ENCODE data around the gene HNRNPUL2. TPM values are rescaled to one million over a fixed set of nuclear protein-coding genes. Genes with fewer than 3 reads are reported as not detected.

The HNRNPUL2 gene
- total RNA-seq, 6 donors from 2014 or later = 23.9 to 76.5 (median 46.3) TPM

- TF ChIP-seq CTCF (IDR thresholded peaks at IDR 0.05) (peak in 2 of 6 experiments; percentile 15 to 31), POLR2AphosphoS5 (IDR thresholded peaks at IDR 0.05) (peak; percentile 73 to 87), POLR2A (IDR thresholded peaks at IDR 0.05) (peak in 3 of 4 donors; percentile 51 to 84 (median 77)), EP300 (IDR thresholded peaks at IDR 0.05) (peak in 1 of 4 donors; percentile 29)
- Histone ChIP-seq H3K36me3 (peaks cover 5 to 39% (median 32%) of the 10 kb centered on the region in 4 donors), H3K4me1 (peaks cover 37 to 61% (median 47%) of the 10 kb centered on the region in 4 donors), H3K27ac (peak overlapping the region; percentile 93 to 98 (median 95)), H3K9me3 (no peaks in the 10 kb centered on the region), H3K27me3 (no peaks in the 10 kb centered on the region), H3K4me3 (peak overlapping the region; percentile 49 to 66 (median 54))
- DNase-seq (peak; percentile 90 to 99), ATAC-seq (ENCODE audit: low FRiP score in 2 of 2) (peak; percentile 94)
- WGBS, 2 donors = 1% methylated on average over 44 to 47 of the region's 47 CpGs
These were observed 17.8 kb downstream of the HNRNPUL2 start for GRCh38 chr11:62709247-62710000.

- peaks cover 37 to 55% (median 42%) of the 10 kb centered on the region in 4 donors for H3K4me1 ChIP-seq
- DNase-seq = peak in 1 of 2 donors; percentile 43
These were observed 18.5 kb downstream of the HNRNPUL2 start for GRCh38 chr11:62708793-62709192.

GRCh38 chr11:62708392-62708791, 18.9 kb downstream of the HNRNPUL2 start:
- ATAC-seq (ENCODE audit: low FRiP score in 2 of 2) (no peak), DNase-seq (no peak)
- Histone ChIP-seq H3K27me3 (no peaks in the 10 kb centered on the region), H3K4me3 (peak overlapping the region in 3 of 4 donors; percentile 54 to 66 (median 55)), H3K36me3 (peaks cover 4 to 29% (median 22%) of the 10 kb centered on the region in 4 donors), H3K4me1 (peaks cover 36 to 51% (median 40%) of the 10 kb centered on the region in 4 donors), H3K27ac (peak overlapping the region; percentile 93 to 98 (median 95)), H3K9me3 (no peaks in the 10 kb centered on the region)
- TF ChIP-seq CTCF (IDR thresholded peaks at IDR 0.05) (no peak), POLR2A (IDR thresholded peaks at IDR 0.05) (no peak), EP300 (IDR thresholded peaks at IDR 0.05) (no peak), POLR2AphosphoS5 (IDR thresholded peaks at IDR 0.05) (no peak)
- 73 to 74% methylated on average over 5 of the region's 5 CpGs for WGBS, 2 donors

More at GRCh38 chr11:62708793-62709192, 18.5 kb downstream of the HNRNPUL2 start:
- Histone ChIP-seq H3K36me3 (peaks cover 4 to 33% (median 25%) of the 10 kb centered on the region in 4 donors), H3K27me3 (no peaks in the 10 kb centered on the region), H3K9me3 (no peaks in the 10 kb centered on the region), H3K4me3 (peak overlapping the region; percentile 49 to 66 (median 54)), H3K27ac (peak overlapping the region; percentile 93 to 98 (median 95))
- no peak for ATAC-seq (ENCODE audit: low FRiP score in 2 of 2)
- 3% methylated on average over 7 of the region's 7 CpGs for WGBS, 2 donors
- TF ChIP-seq EP300 (IDR thresholded peaks at IDR 0.05) (no peak), POLR2AphosphoS5 (IDR thresholded peaks at IDR 0.05) (no peak), POLR2A (IDR thresholded peaks at IDR 0.05) (no peak), CTCF (IDR thresholded peaks at IDR 0.05) (no peak)

GRCh38 chr11:62707277-62707861, 19.9 kb downstream of the HNRNPUL2 start, which contains the start of the genes BSCL2 and GNG3:
TSS of gene BSCL2 (minus strand) at chr11:62707424. CDS start at chr11:62707195, 229 bp downstream.
TSS of gene GNG3 (plus strand) at chr11:62707676. CDS start at chr11:62708296, 620 bp downstream.
- Histone ChIP-seq H3K27me3 (no peaks in the 10 kb centered on the region), H3K9me3 (no peaks in the 10 kb centered on the region), H3K4me3 (peak within 1 kb of the TSS; percentile 49 to 85 (median 73)), H3K36me3 (peaks cover 4 to 21% (median 17%) of the 10 kb centered on the region in 4 donors), H3K4me1 (peaks cover 31 to 43% (median 38%) of the 10 kb centered on the region in 4 donors), H3K27ac (peak within 1 kb of the TSS; percentile 62 to 98 (median 94))
- TF ChIP-seq POLR2AphosphoS5 (IDR thresholded peaks at IDR 0.05) (no peak), POLR2A (IDR thresholded peaks at IDR 0.05) (no peak), EP300 (IDR thresholded peaks at IDR 0.05) (no peak), CTCF (IDR thresholded peaks at IDR 0.05) (no peak)
- ATAC-seq (ENCODE audit: low FRiP score in 2 of 2) = no peak
- 92 to 96% methylated on average over 6 to 9 of the region's 10 CpGs for WGBS, 2 donors
- DNase-seq = no peak
